HepG2 (cell line): ENCODE measurements around the gene AGTPBP1. TPM values are rescaled to one million over a fixed set of nuclear protein-coding genes. Genes with fewer than 3 reads are reported as not detected.
"Not testable (repeated sequence)": the region's sequence is repeated elsewhere in the genome, so short reads cannot be mapped to it uniquely, and the experiment has no call there.

ENCODE experiments used
- ATAC-seq: fragments of 200-7000 bp; cut with Tn5 transposase; 3 replicates; pipeline ENCODE4 v1.9.1; 2020; ENCODE audit warnings: mild to moderate bottlenecking, moderate library complexity
- BruUV-seq: library from RNA; stranded (reverse); fragments of 400-500 nt; replicated peaks from 2 replicates; lab custom pipeline; 2021; lab: Mats Ljungman, UMichigan
- CTCF ChIA-PET: fragments of 300-600 bp; formaldehyde crosslinking; extraction: SDS; loops from one replicate; lab custom pipeline; 2021; ENCODE audit warnings: low total read pairs, inconsistent platforms, low intra/inter-chr PET ratio; lab: Yijun Ruan, JAX
- POLR2A ChIA-PET: fragments of 350-600 bp; sonication (Branson Sonifier 250); formaldehyde crosslinking; loops from one replicate; lab custom pipeline; 2020; ENCODE audit warnings: antibody characterized with exemption, inconsistent platforms; lab: Yijun Ruan, JAX
- DNase-seq: peaks from one replicate; pipeline ENCODE4 v3.0.0-alpha.2; 2015; ENCODE audit warnings: low spot score
- FAIRE-seq: peaks from 3 replicates; lab custom pipeline; 2011; peaks lifted over from hg19 to GRCh38; lab: Jason Lieb, UNC
- H2AFZ ChIP-seq: one replicate; pipeline ENCODE4 v1.6.1; 2011; ENCODE audit warnings: low read length, inconsistent platforms
- H3K27ac ChIP-seq: fragments of 300-600 bp; 3 replicates; pipeline ENCODE4 v1.8.0; 2011; ENCODE audit warnings: mixed run types, mild to moderate bottlenecking, mixed read lengths, low read length, inconsistent platforms; ENCODE audit not compliant: insufficient read depth; ENCODE audit errors: extremely low read length
- H3K27me3 ChIP-seq, 2 experiments: fragments of 200-600 bp in 1 of 2; 2 replicates in 1 of 2; 3 replicates in 1 of 2; pipeline versions ENCODE4 v1.6.0 to v1.8.0; 2011; ENCODE audit warnings: low read length in 2 of 2, mild to moderate bottlenecking in 2 of 2, moderate library complexity in 2 of 2, inconsistent platforms in 1 of 2; ENCODE audit not compliant: insufficient read depth in 2 of 2, control insufficient read depth in 1 of 2
- H3K36me3 ChIP-seq, 2 experiments: fragments of 200-600 bp in 1 of 2; replicated peaks in 1 of 2; 2 replicates in 1 of 2; 3 replicates in 1 of 2; pipeline versions ENCODE4 v1.5.1 to v1.8.0; 2011; ENCODE audit warnings: low read length in 2 of 2, inconsistent platforms in 1 of 2; ENCODE audit not compliant: insufficient read depth in 2 of 2, control insufficient read depth in 1 of 2
- H3K4me1 ChIP-seq: 2 replicates; pipeline ENCODE4 v1.5.1; 2012; ENCODE audit warnings: low read length, inconsistent platforms; ENCODE audit not compliant: insufficient read depth
- H3K4me2 ChIP-seq: 2 replicates; pipeline ENCODE4 v1.6.0; 2011; ENCODE audit warnings: low read depth, low read length, inconsistent platforms
- H3K4me3 ChIP-seq, 3 experiments: fragments of 200-600 bp in 1 of 3; sonication (generic), shearing (Covaris generic) in 1 of 3; replicated peaks in 1 of 3; 2 replicates each; pipeline ENCODE4 v1.5.1; 2011 to 2016; ENCODE audit warnings: low read length in 3 of 3, inconsistent platforms in 2 of 3, low read depth in 2 of 3, mild to moderate bottlenecking in 2 of 3, control low read depth in 1 of 3, mixed read lengths in 1 of 3; ENCODE audit not compliant: insufficient read depth in 1 of 3
- H3K79me2 ChIP-seq: one replicate; pipeline ENCODE4 v1.6.1; 2011; ENCODE audit warnings: low read length, inconsistent platforms; ENCODE audit not compliant: insufficient read depth
- H3K9ac ChIP-seq: 2 replicates; pipeline ENCODE4 v1.6.0; 2011; ENCODE audit warnings: mild to moderate bottlenecking, low read depth, low read length, inconsistent platforms; ENCODE audit not compliant: insufficient read depth
- H3K9me3 ChIP-seq: 2 replicates; pipeline ENCODE4 v1.5.1; 2012; ENCODE audit warnings: mild to moderate bottlenecking, low read length
- H4K20me1 ChIP-seq: 2 replicates; pipeline ENCODE4 v1.6.0; 2011; ENCODE audit warnings: inconsistent platforms, mild to moderate bottlenecking, low read length, moderate library complexity; ENCODE audit not compliant: insufficient read depth
- WGBS: methylation state at CpG from one replicate; pipeline ENCODE4 v1.1.6; 2017; ENCODE audit warnings: low lambda C conversion rate; 5-methylcytosine and 5-hydroxymethylcytosine counted together
- in situ Hi-C: cut with HindIII; loops from 2 replicates; pipeline ENCODE4 v1.10.0; 2017; ENCODE audit warnings: low pct_unique_long_range_greater_than_20kb; ENCODE audit not compliant: extremely low pct_ligation_motif_present
- intact Hi-C: fragments of 100-400 bp; cut with micrococcal nuclease; formaldehyde crosslinking; loops from one replicate; pipeline ENCODE4 v1.10.0; 2022; ENCODE audit not compliant: unreplicated experiment
- polyA plus RNA-seq, 8 experiments: library from polyadenylated mRNA; depleted of rRNA in 3 of 8; stranded (reverse) in 7 of 8; unstranded in 1 of 8; fragments of >200 nt; fragmentation: Illumina TruSeq in 4 of 8; extraction: Trizol in 4 of 8; gene quantifications; 2 replicates each; pipeline versions ENCODE4 v1.2.1 to v1.2.3, GENCODE V29; 2011 to 2016; ENCODE audit warnings: low read depth in 4 of 8, missing spikeins in 1 of 8, mixed read lengths in 1 of 8; ENCODE audit not compliant: insufficient read depth in 1 of 8
- total RNA-seq, 5 experiments: library from RNA; depleted of rRNA; stranded (reverse); fragments of >200 nt; fragmentation: Illumina TruSeq; extraction: Trizol; gene quantifications; 2 replicates each; pipeline ENCODE4 v1.2.3, GENCODE V29; 2016; ENCODE audit warnings: low read depth in 1 of 5

The AGTPBP1 gene
- total and polyA plus RNA-seq, 2 of the 13 experiments (the other 11 are each of a cell fraction or from before 2014, with no cell fraction given), result 9.7 to 22.3 TPM

DNA sequence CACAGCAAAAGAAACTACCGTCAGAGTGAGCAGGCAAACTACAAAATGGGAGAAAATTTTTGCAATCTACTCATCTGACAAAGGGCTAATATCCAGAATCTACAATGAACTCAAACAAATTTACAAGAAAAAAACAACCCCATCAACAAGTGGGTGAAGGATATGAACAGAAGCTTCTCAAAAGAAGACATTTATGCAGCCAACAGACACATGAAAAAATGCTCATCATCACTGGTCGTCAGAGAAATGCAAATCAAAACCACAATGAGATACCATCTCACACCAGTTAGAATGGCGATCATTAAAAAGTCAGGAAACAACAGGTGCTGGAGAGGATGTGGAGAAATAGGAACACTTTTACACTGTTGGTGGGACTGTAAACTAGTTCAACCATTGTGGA, 20.0 kb upstream of the AGTPBP1 start:
- H2AFZ ChIP-seq, H4K20me1 ChIP-seq, H3K9me3 ChIP-seq, in situ Hi-C loops, DNase-seq, H3K36me3 ChIP-seq, H3K9ac ChIP-seq, H3K79me2 ChIP-seq, H3K27me3 ChIP-seq, FAIRE-seq, POLR2A ChIA-PET, BruUV-seq, CTCF ChIA-PET, H3K4me1 ChIP-seq, H3K27ac ChIP-seq, ATAC-seq, H3K4me3 ChIP-seq, intact Hi-C loops, H3K4me2 ChIP-seq: not testable (repeated sequence)
- 21% methylated on average over 3 of the region's 3 CpGs for WGBS

DNA sequence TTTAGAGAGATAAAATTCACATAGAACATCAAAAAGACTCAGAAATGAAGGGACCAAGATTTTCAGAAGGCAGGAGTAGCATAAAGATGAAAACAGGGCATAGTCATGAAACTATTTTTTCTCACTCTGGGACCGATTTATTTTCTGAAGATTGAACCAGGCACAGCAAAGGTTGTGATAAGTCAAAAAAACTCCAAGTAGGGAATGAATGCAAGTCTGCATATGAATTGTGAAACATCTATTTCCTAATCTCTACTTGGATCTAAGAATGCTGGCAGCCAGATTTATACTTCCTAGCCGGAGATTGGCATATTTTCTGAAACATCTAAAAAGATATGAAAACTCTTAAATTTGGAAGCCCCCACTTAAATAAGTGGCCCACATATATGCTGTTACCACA, 16.0 kb upstream of the AGTPBP1 start:
- H3K4me1 ChIP-seq, H3K9me3 ChIP-seq, H3K79me2 ChIP-seq, H3K4me3 ChIP-seq, POLR2A ChIA-PET, CTCF ChIA-PET, in situ Hi-C loops, H3K27ac ChIP-seq, intact Hi-C loops, H3K36me3 ChIP-seq, H3K4me2 ChIP-seq, H4K20me1 ChIP-seq, BruUV-seq, H3K9ac ChIP-seq, FAIRE-seq, DNase-seq, H3K27me3 ChIP-seq, ATAC-seq, H2AFZ ChIP-seq: not testable (repeated sequence)
- 71% methylated on average over 2 of the region's 2 CpGs for WGBS

DNA sequence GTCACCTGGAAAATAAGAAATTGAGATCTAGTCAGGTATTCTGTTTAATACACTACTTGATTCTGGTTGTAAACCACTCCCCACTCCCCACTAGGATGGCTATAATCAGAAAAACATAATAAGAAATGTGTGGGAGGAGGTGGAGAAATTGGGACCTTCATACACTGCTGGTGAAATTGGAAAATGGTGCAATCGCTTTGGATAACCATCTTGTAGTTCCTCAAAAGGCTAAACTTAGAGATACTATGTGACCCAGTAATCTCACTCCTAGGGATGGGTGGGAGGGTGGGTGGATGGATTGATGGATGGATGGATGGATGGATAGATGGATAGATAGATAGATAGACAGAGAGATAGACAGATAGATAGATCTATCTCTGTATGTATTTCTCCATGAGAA, 14.5 kb upstream of the AGTPBP1 start:
- in situ Hi-C loops, FAIRE-seq, H3K4me1 ChIP-seq, H2AFZ ChIP-seq, CTCF ChIA-PET, H3K4me2 ChIP-seq, H4K20me1 ChIP-seq, H3K36me3 ChIP-seq, H3K9ac ChIP-seq, H3K27me3 ChIP-seq, H3K27ac ChIP-seq, H3K4me3 ChIP-seq, intact Hi-C loops, BruUV-seq, H3K79me2 ChIP-seq, ATAC-seq, POLR2A ChIA-PET, DNase-seq, H3K9me3 ChIP-seq: not testable (repeated sequence)
- 0% methylated on average over 1 of the region's 1 CpG for WGBS
